Left renal pelvis (tissue), 4 donors: ENCODE results near the gene BRF1. TPM values are rescaled to one million over a fixed set of nuclear protein-coding genes. Genes with fewer than 3 reads are reported as not detected.
"Not testable (repeated sequence)": the region's sequence is repeated elsewhere in the genome, so short reads cannot be mapped to it uniquely, and the experiment has no call there.

ENCODE experiments used
- DNase-seq, 4 donors: peaks; one replicate each; pipeline ENCODE4 v3.0.0-alpha.2; 2013; ENCODE audit warnings: low read depth in 4 of 4, low spot score in 3 of 4
- polyA plus RNA-seq, 4 donors: library from polyadenylated mRNA; unstranded; fragments of 120-200 nt; gene quantifications; one replicate each; pipeline ENCODE4 v1.2.1, GENCODE V29; 2013; ENCODE audit not compliant: insufficient read length in 4 of 4

The BRF1 gene
- polyA plus RNA-seq, 4 donors = 21.5 to 40.8 (median 33.3) TPM

DNA sequence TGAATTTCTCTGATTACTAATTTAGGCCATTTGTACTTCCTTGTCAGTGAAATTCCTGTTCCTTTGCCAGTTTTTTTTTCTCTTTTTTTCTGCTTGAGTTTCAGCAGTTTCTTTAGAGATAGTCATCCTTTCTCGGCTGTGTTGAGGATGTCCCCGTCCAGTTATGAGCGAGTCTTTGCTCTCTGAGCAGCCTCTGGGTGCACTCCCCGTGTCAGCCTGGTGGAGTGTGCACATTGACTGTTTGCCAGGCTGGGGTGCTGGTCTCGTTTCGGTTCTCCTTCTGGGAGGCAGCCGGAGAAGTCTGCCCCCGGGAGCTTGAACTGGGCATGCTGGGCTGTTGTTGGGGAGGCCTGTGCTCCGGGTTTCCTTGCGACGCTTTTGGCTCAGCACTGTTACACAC is 16.7 kb upstream of the BRF1 start:
- no peak for DNase-seq

DNA sequence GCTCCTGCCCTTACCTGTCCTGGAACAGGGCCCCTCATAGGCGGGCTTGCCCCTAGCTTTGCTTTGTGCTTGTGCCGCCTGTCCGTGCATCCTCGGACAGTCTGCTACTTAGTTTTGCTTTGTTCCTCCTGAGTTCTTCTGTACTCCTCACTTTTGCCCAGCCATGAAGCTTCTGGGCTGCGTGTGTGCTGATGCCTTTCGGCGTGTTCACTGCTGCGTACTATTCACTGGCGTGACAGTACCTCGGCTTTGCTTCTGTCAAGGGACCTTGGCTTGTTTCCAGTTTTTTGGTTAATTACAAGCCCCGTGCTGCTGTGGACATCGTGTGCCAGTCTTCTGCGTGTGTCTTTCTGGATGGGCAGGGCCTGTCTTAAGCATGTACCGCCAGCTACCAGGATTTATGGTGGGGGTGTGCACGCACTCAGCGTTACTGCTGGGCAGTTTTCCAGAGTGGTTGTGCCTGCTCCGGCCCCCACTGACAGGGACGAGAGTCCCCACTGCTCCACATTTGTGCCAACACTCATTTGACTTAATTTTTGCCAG is 16.2 kb upstream of the BRF1 start:
- no peak for DNase-seq

DNA sequence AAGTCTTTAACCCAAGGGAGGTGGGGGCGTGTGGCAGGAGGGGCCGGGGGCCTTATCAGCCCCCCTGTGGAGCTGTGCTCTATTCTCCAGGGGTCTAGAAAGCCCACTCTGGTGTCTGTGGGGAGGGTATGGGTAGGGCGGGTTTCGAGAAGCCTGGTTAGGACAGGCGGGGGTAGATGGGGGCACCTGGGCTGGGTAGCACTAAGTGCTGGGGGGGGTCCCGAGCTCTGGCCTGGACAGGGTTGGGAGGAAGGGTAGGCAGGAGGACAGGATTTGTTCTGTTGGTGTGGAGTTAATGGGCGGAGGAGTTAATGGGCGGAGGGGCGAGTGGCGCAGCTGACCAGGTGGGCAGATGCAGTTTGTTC is 15.8 kb upstream of the BRF1 start:
- DNase-seq = no peak

DNA sequence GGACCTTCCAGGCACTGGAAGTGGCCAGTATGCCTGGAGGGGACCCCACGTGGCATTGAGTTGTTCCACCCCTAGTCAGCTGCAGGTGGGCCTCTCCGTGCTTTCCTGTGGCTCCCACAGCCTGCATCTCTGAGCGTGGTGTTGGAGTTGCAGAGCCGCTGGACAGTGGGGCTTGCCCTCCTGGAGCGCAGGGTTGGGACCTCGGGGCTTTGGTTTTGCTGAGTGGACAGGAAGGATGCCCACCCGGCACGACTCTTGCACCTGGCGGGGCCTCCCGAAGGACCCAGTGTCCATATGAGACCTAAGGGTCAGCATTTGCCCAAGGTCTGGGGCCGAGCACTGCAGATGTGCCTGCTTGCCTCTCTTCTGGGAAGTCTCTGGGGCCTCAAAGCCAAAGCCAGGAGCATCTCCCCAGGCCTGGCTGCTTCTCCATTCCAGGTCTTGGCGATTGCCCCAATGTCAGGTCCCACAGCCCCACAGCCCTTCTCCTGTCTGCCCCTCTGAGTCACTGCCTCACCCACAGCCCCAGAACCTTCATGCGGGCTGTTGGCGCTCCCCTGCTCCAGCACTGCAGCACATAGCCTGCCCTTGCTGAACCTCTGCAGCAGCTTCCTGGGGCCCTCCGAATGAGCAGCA is 15.3 kb upstream of the BRF1 start:
- no peak for DNase-seq

DNA sequence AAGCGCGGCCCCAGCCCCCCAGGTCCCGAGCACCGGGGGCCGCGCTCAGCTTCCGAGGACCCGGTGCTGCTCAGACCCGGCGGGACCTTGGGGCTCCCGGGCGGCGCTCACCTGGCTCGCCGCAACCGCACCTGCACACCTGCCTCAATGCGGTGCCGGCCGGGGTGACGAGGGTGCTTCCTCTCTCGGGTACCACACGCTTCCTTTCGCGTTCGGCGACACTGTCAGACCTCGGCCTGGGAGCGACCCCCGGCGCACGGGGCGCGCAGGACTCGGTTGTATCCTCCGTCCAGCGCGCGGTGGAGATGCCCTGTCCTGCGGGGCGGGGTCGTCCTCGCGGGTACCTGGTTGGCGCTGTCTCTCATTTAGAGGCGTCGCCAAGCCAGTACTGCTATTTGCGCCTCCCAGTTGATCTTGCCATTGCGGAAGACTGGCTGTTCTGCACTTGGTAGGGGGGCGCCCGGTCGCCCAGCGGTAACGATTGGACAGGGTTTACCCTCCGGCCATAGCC is 14.5 kb upstream of the BRF1 start:
- no peak for DNase-seq

DNA sequence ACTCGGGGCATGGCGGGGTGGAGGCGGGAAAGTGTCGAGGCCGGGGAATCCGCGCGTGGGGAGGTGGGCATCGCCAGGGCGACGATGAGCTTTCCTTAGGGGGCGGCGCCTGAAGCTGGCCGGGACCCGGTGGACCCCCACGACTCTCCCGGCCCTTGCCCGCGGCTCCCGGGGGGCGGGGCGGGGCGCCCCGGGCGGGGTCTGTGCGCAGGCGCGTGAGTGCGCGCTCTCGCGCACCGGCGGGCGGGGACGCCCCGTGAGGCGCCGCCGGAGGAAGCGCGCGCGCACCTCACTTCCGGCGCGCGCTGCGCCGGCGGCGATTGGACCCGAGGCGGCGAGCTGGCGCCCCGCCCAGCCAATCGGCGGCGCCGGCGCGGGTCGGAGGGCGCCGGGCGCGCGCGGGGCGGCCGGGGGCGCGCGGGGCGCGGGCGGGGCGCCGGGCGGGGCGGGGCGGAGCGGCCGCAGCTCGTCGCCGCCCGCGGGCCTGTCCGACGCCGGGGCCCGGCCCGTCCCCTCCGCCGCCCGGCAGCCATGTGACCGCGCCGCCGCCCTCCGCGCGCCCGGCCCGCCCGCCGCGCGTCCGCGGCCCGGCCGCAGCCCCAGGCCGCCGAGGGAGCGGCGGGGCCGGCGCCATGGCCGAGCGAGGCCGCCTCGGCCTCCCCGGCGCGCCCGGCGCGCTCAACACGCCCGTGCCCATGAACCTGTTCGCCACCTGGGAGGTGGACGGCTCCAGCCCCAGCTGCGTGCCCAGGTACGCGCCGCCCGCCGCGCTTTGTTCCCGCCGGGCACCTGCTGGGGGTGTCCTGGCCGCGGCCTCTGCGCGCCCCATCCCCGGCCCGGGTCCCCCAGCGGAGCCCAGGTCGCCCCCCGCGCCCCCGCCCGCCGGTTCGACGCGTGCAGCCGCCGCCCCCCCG is 13.7 kb upstream of the BRF1 start, which contains the start of gene PACS2:
Gene PACS2 (plus strand): TSS at position 462 of the 914 bp plus-strand sequence. CDS start 171 bp downstream, at position 633.
- peak; percentile 56 to 86 (median 82) for DNase-seq

DNA sequence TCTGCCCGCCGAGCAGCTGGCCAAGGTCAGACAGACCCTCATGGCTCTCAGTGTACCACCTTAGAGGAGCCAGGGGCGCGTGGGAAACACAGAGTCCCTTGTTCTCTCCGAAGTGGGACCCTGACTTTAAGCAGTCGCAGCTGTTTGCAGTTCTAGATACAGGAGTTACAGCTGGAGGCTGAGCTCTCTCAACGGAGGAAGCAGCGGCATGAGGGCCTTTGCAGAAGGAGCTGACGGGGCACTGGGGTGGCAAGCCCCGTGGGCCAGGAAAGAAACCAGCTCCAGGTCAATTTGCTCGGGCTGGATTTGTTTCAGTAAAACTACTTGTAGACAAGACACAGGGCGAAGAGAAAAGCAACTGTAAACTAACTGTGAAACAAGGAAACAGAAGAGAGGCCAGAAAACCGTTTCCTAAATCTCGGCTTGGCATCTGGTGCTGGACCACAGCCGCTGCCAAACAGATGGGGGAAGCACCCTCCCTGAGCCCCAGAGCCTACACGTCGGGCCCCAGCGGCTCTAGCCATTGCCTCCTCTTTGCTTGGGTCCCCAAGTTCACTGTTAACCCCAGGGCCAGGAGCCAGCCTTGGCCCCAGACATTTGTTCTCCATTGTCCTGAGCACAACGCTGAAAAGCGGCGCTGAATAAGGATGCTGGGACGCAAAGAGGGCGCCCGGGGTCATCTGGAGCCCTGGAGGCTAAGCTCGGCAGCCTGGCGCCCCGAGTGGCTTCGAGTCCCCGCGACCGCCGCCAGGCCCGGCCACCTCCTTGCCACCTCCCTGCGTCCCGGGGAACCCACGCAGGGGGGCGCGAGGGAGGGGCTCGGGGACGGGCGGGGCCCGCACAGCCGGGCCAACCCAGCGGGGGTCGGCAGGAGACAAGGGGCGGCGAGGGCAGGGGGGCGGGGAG is 12.8 kb upstream of the BRF1 start:
- DNase-seq = no peak

DNA sequence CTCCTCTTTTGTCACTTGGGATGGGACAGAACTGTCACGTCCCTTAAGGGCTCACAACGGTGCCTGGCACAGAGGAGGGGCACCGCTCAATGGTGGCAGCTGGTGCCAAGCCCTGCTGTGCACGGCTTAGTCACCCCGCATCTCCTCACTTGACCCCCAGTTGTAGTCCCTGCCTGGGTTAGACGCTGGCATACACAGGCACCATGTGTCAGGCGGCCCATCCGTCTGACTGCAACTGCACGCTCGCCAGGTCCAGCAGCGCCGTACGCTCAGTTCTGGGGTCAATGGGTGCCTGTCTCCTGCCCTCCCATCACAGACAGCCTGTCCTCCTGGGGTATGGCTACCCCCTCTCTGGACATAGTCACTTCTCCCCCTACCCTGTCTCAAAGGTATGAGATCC is 12.2 kb upstream of the BRF1 start:
- DNase-seq = no peak

DNA sequence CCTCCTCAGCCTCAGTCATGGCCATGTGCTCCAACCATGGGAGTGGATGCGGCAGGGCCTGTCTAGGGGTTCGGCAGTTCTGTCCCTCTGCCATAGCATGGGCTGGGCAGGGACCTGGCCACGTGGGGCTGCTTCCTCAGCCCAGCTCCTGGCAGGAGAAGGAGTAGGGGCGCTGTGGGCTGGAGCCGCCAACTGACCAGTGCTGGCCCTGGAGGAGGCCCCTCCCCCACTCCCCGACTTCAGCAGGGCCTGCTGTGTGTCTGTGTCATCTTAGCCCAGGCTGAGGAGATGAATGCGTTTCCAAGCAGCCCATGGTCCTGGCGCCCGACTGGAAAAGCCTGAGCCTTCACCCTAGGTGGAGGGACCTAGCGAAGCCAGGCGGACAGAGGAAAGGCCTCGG is 11.0 kb upstream of the BRF1 start:
- DNase-seq = no peak

DNA sequence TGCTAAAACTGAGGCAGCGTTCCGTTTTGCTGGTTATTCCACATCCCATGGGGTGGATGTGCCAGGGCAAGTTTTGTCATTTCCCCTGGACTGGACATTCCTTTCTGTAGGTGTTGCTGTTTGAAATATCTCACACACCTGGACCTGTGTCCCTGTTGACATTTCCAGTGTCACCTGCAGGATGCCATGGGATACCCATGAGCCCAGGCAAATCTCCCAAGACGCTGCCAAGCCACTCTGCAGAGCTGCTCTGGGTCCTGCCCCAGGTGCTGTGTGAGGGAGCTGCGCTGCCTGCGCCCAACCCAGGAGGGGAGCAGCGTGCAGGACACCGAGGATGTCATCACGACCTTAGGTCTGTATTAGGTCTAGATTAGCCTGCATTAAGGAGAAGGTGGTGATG is 8.6 kb upstream of the BRF1 start:
- no peak for DNase-seq

DNA sequence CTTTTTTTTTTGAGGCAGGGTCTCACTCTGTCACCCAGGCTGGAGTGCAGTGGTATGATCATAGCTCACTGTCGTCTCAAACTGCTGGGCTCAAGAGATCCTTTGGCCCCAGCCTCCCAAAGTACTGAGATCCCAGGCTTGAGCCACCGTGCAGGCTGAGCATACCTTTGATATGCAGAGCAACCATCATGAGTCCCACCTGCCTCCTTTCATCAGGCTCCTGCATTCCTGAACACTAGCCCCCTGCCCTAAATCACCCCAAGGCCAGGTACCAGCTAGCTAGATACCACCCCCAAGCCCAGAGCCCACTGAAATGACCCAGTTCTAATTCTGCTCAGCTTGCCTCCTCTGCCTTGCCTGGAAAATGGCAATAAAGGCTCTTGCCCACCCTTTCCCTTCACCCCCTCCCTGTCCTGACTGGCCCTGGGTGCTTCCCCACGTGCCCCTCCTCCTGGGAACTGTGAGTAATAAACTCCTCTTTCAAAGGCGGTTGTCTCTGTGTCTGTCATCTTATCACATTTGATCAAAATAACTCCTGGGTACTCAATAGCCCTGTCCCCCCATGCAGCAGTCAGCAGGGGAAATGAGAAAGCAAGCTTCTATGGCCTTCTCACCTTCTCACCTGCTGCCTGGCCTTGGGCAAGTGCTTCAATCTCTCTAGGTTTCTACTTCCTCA is 6.4 kb upstream of the BRF1 start:
- no peak for DNase-seq

DNA sequence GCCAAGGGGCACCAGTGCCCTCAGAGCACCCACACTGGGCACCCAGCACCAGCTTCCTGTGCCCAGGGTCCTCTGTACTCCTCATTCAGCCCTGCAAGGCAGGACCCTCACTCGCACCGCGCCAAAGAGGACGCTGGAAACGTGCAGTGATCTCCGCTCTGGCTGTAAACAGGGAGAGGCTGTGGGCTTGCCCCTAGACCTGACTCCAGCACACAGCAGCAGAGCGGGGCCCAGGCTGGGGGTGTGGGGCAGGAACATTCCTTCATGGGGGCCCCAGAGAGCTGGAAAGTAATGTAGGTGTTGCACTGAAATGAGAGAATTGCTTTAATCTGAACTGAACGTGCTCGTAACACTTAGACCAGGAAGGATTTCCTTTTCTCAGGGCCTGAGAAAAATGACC is 5.0 kb upstream of the BRF1 start:
- no peak for DNase-seq

DNA sequence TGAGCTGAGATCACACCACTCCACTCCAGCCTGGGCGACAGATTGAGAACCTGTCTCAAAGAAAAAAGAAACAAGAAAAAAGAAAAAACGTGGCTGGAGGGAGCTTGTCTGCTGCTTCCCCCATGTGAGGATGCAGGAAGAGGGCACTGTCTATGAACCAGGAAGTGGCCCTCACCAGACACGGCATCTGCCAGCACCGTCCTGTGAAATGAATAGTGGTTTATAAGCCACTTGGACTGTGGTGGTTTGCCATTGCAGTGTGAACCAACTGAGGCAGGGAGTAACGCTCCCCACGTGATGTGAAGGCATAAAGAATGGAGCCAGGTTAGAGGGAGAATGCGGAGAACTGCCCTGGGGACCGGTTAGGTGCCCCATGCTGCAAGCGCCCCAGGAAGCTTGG is 4.5 kb upstream of the BRF1 start:
- no peak for DNase-seq

DNA sequence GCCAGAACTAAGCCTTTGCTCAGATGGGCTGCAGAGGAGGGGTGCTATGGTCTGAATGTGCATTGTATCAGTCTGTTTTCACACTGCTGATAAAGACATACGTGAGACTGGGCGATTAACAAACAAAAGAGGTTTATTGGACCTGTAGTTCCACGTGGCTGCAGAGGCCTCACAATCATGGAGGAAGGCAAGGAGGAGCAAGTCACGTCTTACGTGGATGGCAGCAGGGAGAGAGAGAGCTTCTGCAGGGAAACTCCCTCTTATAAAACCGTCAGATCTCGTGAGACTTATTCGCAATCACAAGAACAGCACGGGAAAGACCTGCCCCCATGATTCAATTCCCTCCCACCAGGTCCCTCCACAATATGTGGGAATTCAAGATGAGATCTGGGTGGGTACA is 3.8 kb upstream of the BRF1 start:
- DNase-seq = no peak

DNA sequence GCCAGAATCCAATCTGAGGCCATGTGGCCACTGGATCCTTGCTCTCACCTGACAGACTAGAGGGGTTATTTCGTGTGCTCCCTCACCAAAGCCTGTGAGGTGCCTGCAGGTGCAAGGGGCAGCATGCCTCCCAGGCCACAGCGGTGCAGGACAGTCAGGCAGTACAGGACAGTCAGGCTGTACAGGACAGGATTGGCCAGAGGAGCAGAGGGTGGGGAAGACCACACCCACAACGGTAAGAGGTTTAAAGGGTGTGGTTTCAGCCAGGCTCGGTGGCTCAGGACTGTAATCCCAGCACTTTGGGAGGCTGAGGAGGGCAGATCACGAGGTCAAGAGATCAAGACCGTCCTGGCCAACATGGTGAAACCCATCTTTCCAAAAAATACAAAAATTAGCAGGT is 3.1 kb upstream of the BRF1 start:
- DNase-seq = no peak

DNA sequence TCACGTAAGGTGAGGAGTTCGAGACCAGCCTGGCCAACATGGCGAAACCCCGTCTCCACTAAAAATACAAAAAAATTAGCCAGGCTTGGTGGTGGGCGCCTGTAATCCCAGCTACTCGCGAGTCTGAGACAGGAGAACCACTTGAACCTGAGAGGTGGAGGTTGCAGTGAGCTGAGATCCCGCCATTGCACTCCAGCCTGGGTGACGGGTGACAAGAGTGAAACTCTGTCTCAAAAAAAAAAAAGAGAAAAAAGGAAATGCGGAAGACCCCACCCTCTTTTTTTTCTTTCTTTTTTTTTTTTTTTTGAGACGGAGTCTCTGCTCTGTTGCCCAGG is 1.1 kb upstream of the BRF1 start:
- not testable (repeated sequence) for DNase-seq

DNA sequence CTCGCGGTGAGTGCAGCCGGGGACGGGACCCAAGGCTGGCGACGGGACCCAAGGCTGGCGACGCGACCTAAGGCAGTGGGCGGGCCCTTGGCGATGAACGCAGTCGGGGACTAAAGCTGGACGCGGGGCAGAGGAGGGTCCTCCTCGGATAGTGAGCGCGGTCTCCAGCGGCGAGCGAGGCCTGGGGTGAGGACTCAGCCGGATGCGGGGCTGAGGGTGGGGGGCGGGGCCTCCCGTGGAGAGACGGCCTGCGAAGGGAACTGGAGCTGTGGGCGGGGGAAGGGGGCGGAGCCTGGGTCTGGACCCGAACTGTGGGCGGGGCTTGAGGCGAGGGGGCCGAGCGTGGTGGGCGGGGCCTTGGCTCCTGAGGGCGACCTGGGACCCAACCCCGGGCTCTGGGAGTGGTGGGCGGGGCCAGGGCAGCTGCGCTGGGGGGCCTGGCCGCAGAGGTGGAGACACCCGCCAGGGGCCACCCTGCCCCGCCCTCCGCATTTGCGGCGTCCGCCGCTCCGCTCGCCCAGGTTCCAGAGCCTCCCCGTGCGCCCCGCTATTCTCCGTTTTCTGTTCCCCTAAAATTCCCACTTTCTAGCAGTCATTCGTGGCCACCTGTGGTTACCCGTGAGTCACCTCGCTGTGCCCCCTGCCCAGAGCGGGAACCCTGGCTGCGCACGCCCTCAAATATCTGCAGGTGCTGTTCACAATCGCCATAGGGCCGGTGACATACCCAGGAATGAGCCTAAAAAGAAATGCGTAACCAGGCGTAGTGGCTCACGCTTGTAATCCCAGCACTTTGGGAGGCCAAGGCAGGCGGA is 508 bp upstream of the BRF1 start:
- DNase-seq = peak; percentile 85 to 94 (median 88)

DNA sequence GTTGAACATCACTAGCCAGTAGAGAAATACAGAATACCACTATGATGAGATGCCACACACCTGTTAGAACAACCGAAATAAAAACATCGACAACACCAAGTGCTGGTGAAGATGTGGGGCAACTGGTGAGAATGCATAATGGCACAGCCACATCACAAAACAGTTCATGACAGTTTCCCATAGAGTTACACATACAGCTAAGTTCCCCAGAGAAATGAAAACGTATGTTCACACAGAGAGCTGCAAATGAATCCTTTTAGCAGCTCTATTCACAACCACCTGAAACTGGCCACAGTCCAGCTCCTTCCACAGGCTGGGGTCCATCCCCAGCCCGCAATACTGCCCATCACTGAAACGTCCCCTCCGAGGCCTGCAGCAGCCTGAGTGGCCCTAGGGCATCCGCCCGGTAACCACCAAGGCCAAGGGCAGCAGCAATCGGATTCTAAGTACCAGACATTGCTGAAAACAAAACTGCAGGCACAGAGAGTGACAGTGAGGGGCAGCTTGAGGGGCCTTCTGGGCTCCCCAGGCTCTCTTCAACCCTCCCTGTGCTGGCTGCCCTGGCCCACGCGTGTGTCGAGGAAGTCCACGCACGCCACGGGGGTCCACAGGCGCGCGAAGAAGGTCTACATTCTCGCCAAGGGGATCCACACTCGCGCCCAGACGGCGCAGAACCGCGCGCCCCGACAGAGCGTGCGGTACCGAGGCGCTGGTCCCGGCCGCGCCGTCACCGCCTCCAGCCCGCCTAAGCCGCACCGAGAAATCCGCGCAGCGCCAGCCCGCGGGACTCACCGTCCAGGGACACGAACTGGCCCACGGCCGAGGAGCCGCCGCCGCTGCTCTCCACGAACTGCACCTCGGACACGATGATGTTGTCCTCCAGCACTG is 903 bp downstream of the BRF1 start:
- no peak for DNase-seq
